Activated CD8-positive, alpha-beta memory T cell treated with anti-CD3 and anti-CD28 coated beads, Interleukin-2, amount 10 ng/mL, durations not matched to agents 7 days and 5 days (primary cell): ENCODE results near the gene CEACAM5. TPM values are rescaled to one million over a fixed set of nuclear protein-coding genes. Genes with fewer than 3 reads are reported as not detected.
"Not testable (repeated sequence)": the region's sequence is repeated elsewhere in the genome, so short reads cannot be mapped to it uniquely, and the experiment has no call there.

Experiments used
- ATAC-seq: fragments of 150-1000 bp; cut with Tn5 transposase; one replicate; pipeline ENCODE4 v1.10.0; 2021; ENCODE audit warnings: moderate library complexity
- CTCF ChIA-PET: fragments of 350-600 bp; sonication (Branson Sonifier 250); formaldehyde crosslinking; loops from one replicate; lab custom pipeline; 2021; ENCODE audit warnings: antibody characterized with exemption; lab: Charles Lee
- DNase-seq: peaks from one replicate; pipeline ENCODE4 v3.0.0-alpha.2; 2020
- H3K27ac Mint-ChIP-seq: one replicate; pipeline ENCODE4 v1.8.0; 2021; ENCODE audit warnings: mild to moderate bottlenecking, mixed read lengths
- H3K27me3 Mint-ChIP-seq: one replicate; pipeline ENCODE4 v1.8.0; 2021; ENCODE audit warnings: mixed read lengths
- H3K36me3 Mint-ChIP-seq: one replicate; pipeline ENCODE4 v1.8.0; 2021; ENCODE audit warnings: mild to moderate bottlenecking, mixed read lengths
- H3K4me1 Mint-ChIP-seq: one replicate; pipeline ENCODE4 v1.8.0; 2021; ENCODE audit warnings: mixed read lengths
- H3K4me3 Mint-ChIP-seq: one replicate; pipeline ENCODE4 v1.8.0; 2021; ENCODE audit warnings: mild to moderate bottlenecking, moderate library complexity, mixed read lengths
- H3K9me3 Mint-ChIP-seq: one replicate; pipeline ENCODE4 v1.8.0; 2022; ENCODE audit warnings: low read depth, mixed read lengths
- total RNA-seq, 2 experiments: library from RNA; stranded (reverse); gene quantifications; one replicate each; pipeline ENCODE4 v1.2.3, GENCODE V29; 2021

The CEACAM5 gene
- total RNA-seq, 2 experiments from 2014 or later, result not detected

- ATAC-seq (peak; percentile 62), DNase-seq (peak; percentile 74)
- H3K27me3 Mint-ChIP-seq, result peaks cover 46% of the 10 kb centered on the region
- CTCF ChIA-PET, result interaction anchor here (0.7 to 7.5 kb wide), 39 partner anchors 11 to 636 kb away, joined by 3 to 136 read pairs (median 5); partner anchors contain the start of gene CEACAM3
- no peaks in the 10 kb centered on the region for H3K36me3 Mint-ChIP-seq
- no peaks in the 10 kb centered on the region for H3K9me3 Mint-ChIP-seq
- H3K27ac Mint-ChIP-seq, result no peak overlapping the region
- peaks cover 2% of the 10 kb centered on the region for H3K4me1 Mint-ChIP-seq
- H3K4me3 Mint-ChIP-seq, result no peak overlapping the region
These were observed 44.7 kb downstream of the CEACAM5 start for GRCh38 chr19:41753159-41753558.

DNA sequence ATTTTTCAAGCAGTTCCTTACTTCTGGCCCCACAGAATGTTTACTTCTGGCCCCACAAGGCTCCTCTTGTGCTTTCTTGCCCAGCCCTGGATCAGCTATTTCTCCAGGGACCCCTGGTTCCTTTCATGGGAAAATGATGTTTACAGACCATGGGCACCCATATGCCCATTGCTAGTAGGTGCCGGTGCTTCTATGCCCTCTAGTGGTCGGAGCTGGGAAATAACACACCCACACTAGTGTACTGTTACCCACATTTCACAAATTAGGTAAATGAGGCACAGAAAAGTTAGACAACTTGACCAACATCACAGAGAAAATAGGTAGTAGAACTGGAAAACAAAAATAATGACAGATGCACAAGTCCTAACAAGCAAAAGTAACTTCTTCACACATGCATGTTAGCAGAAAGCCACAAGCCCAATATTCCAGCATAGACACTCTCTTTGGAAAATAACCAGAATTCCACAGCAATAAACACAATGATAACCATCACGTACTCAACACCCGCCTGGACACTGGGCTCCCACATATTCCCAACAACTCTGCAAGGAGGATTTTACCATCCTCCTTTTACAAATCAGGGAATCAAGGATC, 45.6 kb downstream of the CEACAM5 start:
- no peak overlapping the region for H3K27ac Mint-ChIP-seq
- peaks cover 2% of the 10 kb centered on the region for H3K4me1 Mint-ChIP-seq
- peaks cover 42% of the 10 kb centered on the region for H3K27me3 Mint-ChIP-seq
- CTCF ChIA-PET, result interaction anchor here (0.7 to 7.5 kb wide), 32 partner anchors 11 to 635 kb away, joined by 3 to 136 read pairs (median 6); partner anchors contain the start of gene CEACAM3
- no peak overlapping the region for H3K4me3 Mint-ChIP-seq
- H3K36me3 Mint-ChIP-seq, result no peaks in the 10 kb centered on the region
- DNase-seq (peak; percentile 76), ATAC-seq (peak; percentile 87)
- no peaks in the 10 kb centered on the region for H3K9me3 Mint-ChIP-seq

DNA sequence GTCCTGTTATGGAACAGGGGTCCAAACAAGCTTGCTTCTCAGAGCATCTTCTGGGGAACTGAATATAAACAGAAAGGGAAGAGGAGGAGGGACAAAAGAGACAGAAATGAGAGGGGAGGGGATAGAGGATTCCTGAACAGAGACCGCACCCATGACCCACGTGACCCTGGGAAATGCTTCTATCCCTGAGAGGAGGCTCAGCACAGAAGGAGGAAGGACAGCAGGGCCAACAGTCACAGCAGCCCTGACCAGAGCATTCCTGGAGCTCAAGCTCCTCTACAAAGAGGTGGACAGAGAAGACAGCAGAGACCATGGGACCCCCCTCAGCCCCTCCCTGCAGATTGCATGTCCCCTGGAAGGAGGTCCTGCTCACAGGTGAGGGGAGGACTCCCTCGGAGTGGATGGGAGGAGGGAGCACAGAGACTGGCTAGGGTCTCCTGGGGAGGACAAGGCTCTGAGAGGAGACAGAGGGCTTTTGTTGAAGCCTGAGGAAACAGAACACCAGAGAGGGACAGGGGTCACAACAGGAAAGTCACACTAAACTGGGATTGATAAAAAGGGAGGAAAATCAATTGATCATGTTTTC, 47.0 kb downstream of the CEACAM5 start, which contains the start of gene CEACAM6:
Gene CEACAM6, plus strand, starts transcription at position 203 of the 586 bp plus-strand sequence. Its CDS starts 109 bp downstream, at position 312.
- Mint-ChIP-seq H3K27ac (no peak within 1 kb of the TSS), H3K4me1 (peaks cover 2% of the 10 kb centered on the region), H3K9me3 (no peaks in the 10 kb centered on the region), H3K27me3 (peaks cover 54% of the 10 kb centered on the region), H3K36me3 (no peaks in the 10 kb centered on the region), H3K4me3 (no peak within 1 kb of the TSS)
- CTCF ChIA-PET, result interaction anchor here (0.6 to 7.5 kb wide), 8 partner anchors 15 to 468 kb away, joined by 4 to 136 read pairs (median 26); partner anchors contain the start of gene CEACAM3
- DNase-seq (no peak), ATAC-seq (no peak)

DNA sequence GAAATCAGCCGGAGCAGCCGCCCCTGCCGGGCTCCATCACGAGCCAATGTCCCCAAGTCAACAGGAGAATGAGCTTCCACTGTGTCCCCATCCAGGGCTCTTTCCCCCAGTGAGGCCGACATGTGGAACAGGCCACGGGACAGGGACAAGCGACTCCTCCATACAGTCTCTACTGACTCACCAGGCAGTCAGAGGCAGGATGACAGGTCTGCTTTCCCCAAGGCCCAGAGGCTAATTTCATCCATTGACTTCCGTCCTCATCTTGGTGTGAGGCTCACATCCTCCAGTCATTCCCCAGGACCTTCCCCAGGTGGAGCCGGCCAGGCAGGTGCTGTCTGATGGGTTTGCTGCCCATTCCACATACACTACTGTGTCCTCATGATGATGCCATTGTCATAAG, 50.4 kb downstream of the CEACAM5 start:
- ATAC-seq (no peak), DNase-seq (no peak)
- no peaks in the 10 kb centered on the region for H3K9me3 Mint-ChIP-seq
- H3K4me1 Mint-ChIP-seq, result peaks cover under 1% of the 10 kb centered on the region
- peaks cover 59% of the 10 kb centered on the region for H3K27me3 Mint-ChIP-seq
- no peaks in the 10 kb centered on the region for H3K36me3 Mint-ChIP-seq
- H3K4me3 Mint-ChIP-seq, result no peak overlapping the region
- no peak overlapping the region for H3K27ac Mint-ChIP-seq
- CTCF ChIA-PET, result interaction anchor here (1.1 to 2.1 kb wide), 2 partner anchors 26 to 76 kb away, joined by 3 to 5 read pairs; no protein-coding TSS in a partner anchor

DNA sequence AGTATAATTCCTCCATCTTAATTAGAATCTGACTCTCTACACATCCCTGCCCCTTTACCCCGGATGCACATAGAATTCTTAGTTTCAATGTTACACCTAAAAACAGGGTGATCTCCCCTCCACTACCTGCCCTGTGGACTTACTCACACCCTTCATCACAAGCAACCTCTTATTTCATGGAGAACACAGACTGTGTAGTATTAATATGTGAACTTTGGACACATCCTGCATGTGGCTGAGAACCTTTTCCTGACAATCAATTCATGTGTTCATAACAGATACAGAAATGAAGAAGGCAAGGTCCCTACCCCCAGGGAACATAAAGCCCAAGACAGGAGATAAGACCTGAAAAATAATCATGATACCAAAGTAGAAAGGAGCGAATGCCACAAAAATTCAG, 58.7 kb downstream of the CEACAM5 start:
- H3K27me3 Mint-ChIP-seq, result peaks cover 57% of the 10 kb centered on the region
- ATAC-seq (no peak), DNase-seq (no peak)
- CTCF ChIA-PET, result interaction anchor here (6.6 kb wide), 1 partner anchor 14 kb away, joined by 34 read pairs; no protein-coding TSS in a partner anchor
- H3K4me1 Mint-ChIP-seq, result peaks cover 2% of the 10 kb centered on the region
- no peak overlapping the region for H3K4me3 Mint-ChIP-seq
- no peaks in the 10 kb centered on the region for H3K36me3 Mint-ChIP-seq
- H3K27ac Mint-ChIP-seq, result no peak overlapping the region
- no peaks in the 10 kb centered on the region for H3K9me3 Mint-ChIP-seq

- not testable (repeated sequence) for H3K4me3 Mint-ChIP-seq, DNase-seq, H3K36me3 Mint-ChIP-seq, ATAC-seq, H3K9me3 Mint-ChIP-seq, H3K4me1 Mint-ChIP-seq, H3K27ac Mint-ChIP-seq
- H3K27me3 Mint-ChIP-seq, result peaks cover 56% of the 10 kb centered on the region
- CTCF ChIA-PET, result interaction anchor here (6.6 kb wide), 1 partner anchor 15 kb away, joined by 34 read pairs; no protein-coding TSS in a partner anchor
These were observed 59.7 kb downstream of the CEACAM5 start for GRCh38 chr19:41768105-41768504.

- DNase-seq (no peak), ATAC-seq (no peak)
- H3K4me3 Mint-ChIP-seq, result no peak overlapping the region
- H3K27me3 Mint-ChIP-seq, result peaks cover 58% of the 10 kb centered on the region
- H3K27ac Mint-ChIP-seq, result no peak overlapping the region
- H3K4me1 Mint-ChIP-seq, result peaks cover 17% of the 10 kb centered on the region
- CTCF ChIA-PET, result interaction anchor here (1.4 to 3.6 kb wide), 4 partner anchors 10 to 17 kb away, joined by 4 to 27 read pairs (median 5); no protein-coding TSS in a partner anchor
- no peaks in the 10 kb centered on the region for H3K9me3 Mint-ChIP-seq
- no peaks in the 10 kb centered on the region for H3K36me3 Mint-ChIP-seq
These were observed 61.2 kb downstream of the CEACAM5 start for GRCh38 chr19:41769608-41770007.

DNA sequence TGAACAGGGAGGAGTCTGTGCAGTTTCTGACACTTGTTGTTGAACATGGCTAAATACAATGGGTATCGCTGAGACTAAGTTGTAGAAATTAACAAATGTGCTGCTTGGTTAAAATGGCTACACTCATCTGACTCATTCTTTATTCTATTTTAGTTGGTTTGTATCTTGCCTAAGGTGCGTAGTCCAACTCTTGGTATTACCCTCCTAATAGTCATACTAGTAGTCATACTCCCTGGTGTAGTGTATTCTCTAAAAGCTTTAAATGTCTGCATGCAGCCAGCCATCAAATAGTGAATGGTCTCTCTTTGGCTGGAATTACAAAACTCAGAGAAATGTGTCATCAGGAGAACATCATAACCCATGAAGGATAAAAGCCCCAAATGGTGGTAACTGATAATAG, 63.0 kb downstream of the CEACAM5 start:
- DNase-seq, result no peak
- Mint-ChIP-seq H3K4me1 (peaks cover 23% of the 10 kb centered on the region), H3K36me3 (no peaks in the 10 kb centered on the region), H3K27me3 (peaks cover 57% of the 10 kb centered on the region), H3K4me3 (no peak overlapping the region), H3K9me3 (no peaks in the 10 kb centered on the region), H3K27ac (no peak overlapping the region)
- ATAC-seq, result no peak
- CTCF ChIA-PET, result interaction anchor here (0.8 to 3.6 kb wide), 4 partner anchors 14 to 24 kb away, joined by 3 to 27 read pairs (median 4); no protein-coding TSS in a partner anchor

- no peak overlapping the region for H3K27ac Mint-ChIP-seq
- DNase-seq (peak; percentile 46), ATAC-seq (peak; percentile 47)
- H3K27me3 Mint-ChIP-seq, result peaks cover 72% of the 10 kb centered on the region
- peaks cover 23% of the 10 kb centered on the region for H3K4me1 Mint-ChIP-seq
- CTCF ChIA-PET, result interaction anchor here (0.6 to 6.6 kb wide), 5 partner anchors 11 to 77 kb away, joined by 3 to 71 read pairs (median 17); partner anchors contain the start of gene CEACAM6
- no peaks in the 10 kb centered on the region for H3K9me3 Mint-ChIP-seq
- no peak overlapping the region for H3K4me3 Mint-ChIP-seq
- H3K36me3 Mint-ChIP-seq, result no peaks in the 10 kb centered on the region
These were observed 66.1 kb downstream of the CEACAM5 start for GRCh38 chr19:41774515-41774980.

- no peak overlapping the region for H3K4me3 Mint-ChIP-seq
- H3K4me1 Mint-ChIP-seq, result peaks cover 21% of the 10 kb centered on the region
- no peak overlapping the region for H3K27ac Mint-ChIP-seq
- H3K27me3 Mint-ChIP-seq, result peaks cover 73% of the 10 kb centered on the region
- CTCF ChIA-PET, result interaction anchor here (1.1 to 6.6 kb wide), 5 partner anchors 9 to 70 kb away, joined by 3 to 71 read pairs (median 17); partner anchors contain the start of genes CEACAM3 and CEACAM6
- ATAC-seq (no peak), DNase-seq (no peak)
- no peaks in the 10 kb centered on the region for H3K9me3 Mint-ChIP-seq
- H3K36me3 Mint-ChIP-seq, result no peaks in the 10 kb centered on the region
These were observed 68.3 kb downstream of the CEACAM5 start for GRCh38 chr19:41776700-41777099.

Other genes with a start within 250 kb of the CEACAM5 start
- 10 to 100 TPM; 54.6 to 57.1 TPM for gene CEACAM21, start 132.5 kb upstream of the CEACAM5 start, total RNA-seq
- not detected for gene CEACAM4, start 81.6 kb upstream of the CEACAM5 start, total RNA-seq
- gene CEACAM7, start 20.4 kb upstream of the CEACAM5 start, total RNA-seq, result not detected
- not detected for gene CEACAM6, start 46.9 kb downstream of the CEACAM5 start, total RNA-seq
- not detected for gene CEACAM3, start 88.0 kb downstream of the CEACAM5 start, total RNA-seq
- gene LYPD4, start 136.1 kb downstream of the CEACAM5 start, total RNA-seq, result not detected
- gene DMRTC2, start 136.4 kb downstream of the CEACAM5 start, total RNA-seq, result not detected
- gene RPS19, start 151.6 kb downstream of the CEACAM5 start, total RNA-seq, result 1,000 to 10,000 TPM; 3,135 to 3,310 TPM
- 1 to 10 TPM; 4.0 to 4.1 TPM for gene CD79A, start 168.7 kb downstream of the CEACAM5 start, total RNA-seq
- 100 to 1,000 TPM; 545 to 682 TPM for gene ARHGEF1, start 174.6 kb downstream of the CEACAM5 start, total RNA-seq
- gene ERFL, start 219.8 kb downstream of the CEACAM5 start, total RNA-seq, result 1 to 10 TPM; 1.5 to 1.9 TPM